TTC549 (cell line): Measurements from ENCODE around the gene RAD54L.
"Not testable (repeated sequence)": the region's sequence is repeated elsewhere in the genome, so short reads cannot be mapped to it uniquely, and the experiment has no call there.

Source experiments
- FAIRE-seq: peaks from 2 replicates; lab custom pipeline; 2012; peaks lifted over from hg19 to GRCh38; lab: Jason Lieb, UNC

RAD54L gene

DNA sequence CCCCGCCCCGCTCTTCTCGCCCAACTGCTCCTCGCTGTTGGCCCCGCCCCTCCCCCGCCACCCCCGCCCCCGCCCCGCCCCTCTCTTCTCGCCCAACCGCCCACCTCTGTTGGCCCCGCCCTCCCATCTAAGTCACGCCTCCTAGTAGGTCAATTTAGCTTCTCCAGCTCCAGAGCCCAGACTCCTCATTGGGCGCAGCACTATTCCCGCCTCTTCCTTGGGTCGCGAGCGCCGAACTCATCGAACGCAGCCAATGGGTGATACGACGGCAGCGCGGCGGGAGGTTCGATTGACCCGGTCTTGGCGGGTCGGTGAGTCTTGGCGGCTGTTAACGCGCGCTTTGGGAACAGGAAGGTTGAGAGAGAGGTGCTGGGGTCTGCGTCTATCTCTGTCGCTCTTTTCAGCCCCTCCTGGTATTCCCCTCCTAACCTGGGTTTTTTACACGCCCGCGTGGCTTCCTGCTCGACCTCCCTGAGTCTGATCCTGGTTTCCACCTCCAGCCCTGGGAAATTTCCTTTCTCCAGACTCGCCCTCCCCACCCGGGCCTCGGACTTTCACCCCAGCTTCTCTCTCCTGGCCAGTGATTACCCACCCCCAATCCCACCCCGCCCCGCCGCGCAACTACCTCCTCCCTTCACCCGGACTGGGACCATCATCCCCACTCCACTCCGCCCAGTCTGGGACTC is at the start of gene RAD54L:
RAD54L (plus strand) TSS at position 328 of the 686 bp plus-strand sequence. CDS start 643 bp downstream, outside the sequence.
- peak; percentile 22 for FAIRE-seq

DNA sequence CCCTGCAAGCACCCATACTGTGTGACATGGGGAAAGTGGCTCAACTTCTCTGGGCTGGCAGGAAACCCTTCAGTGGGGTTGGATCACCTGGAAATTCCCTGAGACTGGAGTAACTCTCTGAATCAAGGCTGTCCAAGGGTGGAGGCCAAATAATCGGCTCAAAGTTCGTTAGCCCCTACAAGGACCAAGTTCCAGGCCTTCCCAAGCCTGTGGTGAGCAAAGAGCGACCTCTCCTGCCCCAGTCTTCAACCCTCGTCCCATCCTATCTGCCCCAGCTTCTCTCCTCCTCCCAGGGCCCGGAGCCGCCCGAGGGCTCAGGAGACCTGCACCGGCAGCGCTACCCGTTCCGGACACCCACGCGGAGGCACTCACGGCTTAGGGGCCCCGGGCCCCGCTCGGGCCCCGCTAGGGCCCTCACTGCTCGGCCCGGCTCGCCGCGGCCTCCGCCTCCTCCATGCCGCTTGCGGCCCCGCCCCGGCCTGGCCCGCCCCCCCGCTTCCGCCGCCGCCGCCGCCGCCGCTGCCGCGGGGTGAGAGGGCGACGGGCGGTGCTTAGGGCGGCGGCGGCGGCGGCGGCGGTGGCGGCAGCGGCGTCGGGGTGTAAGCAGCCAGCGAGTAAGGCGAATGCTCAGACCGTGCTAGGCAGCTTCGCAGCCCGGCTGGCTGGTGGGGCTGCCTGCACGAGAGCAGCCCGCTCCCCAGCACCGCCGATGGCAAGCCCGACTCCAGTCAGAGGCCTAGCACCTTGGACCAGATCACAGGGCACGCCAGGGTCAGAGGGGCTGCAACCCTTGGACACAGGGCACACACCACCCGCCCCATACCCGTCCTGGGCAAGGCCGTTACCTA is 49.4 kb upstream of the RAD54L start, which contains the start of gene POMGNT1:
POMGNT1 (minus strand) TSS at position 471 of the 848 bp plus-strand sequence. CDS start 613 bp downstream, outside the sequence.
- no peak for FAIRE-seq

DNA sequence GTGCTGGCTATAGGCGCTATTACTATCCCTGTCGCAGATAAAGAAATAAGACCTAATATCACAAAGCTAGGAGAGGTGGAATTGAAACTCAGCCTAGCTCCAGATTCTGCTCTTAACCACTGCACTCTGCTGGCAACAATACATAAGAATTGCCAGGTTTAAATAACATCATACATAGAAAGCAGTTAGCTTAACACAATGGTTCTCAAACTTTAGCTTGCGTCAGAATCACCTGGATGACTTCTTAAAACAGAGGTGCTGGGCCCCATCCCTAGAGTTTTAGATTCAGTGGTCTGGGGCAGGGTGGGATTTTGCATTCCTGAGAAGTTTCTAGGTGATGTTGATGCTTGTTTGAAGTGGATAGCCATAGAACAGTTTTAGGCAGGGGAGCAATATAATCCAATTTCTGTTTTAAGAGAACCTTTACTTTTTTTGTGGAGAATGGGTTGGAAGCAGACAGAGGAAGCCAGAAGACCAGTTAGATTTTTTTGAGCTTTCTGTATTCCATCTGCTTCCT is 48.3 kb upstream of the RAD54L start:
- no peak for FAIRE-seq

DNA sequence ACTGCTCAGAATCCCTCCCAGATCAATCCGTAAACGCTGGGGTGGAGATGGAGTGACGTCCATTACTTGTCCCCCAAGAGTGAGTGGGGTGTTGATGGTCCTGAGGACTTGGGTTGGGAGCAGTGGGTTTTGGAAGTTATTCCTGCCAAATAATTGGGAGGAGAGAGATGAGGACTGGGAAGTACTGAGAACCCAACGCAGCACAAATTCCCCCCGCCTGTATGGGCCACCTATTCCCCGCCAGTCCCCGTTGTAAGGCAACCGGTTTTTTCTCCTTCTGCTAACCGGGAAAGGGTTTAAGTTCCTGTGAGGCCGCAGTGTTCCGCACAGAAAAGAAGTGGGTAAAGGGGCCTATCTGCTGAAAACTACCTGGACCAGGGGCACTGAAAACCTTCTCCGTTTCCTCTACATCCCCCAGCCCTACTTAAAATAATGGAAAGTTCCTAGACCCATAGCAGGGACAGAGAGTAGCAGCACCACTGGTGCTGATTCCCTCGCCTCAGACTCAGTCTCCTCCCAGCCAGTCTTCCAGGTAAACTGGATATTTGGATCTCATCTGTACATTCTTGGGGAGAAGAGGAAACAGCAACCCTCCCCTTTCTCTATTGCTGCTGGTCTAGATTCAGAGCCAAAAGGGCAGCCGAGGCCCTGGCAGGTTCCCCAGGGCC is 43.7 kb upstream of the RAD54L start:
- FAIRE-seq = no peak

DNA sequence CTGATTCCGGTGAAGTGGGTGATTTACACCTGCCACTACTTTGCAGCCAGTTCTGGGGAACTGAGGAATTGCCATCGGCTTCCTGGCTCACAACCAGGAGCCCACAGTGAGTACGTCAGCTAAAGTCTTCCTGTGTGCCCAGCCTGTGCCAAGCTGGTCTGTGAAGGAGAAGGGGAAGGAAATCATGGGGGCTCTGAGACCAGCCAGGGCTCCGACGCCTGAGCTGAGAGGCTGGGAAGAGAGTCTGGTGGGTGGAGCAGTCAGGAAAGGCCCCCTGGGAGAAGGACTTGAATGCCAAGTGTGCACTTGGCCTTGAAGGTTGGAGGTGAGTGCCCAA is 43.2 kb upstream of the RAD54L start:
- FAIRE-seq = no peak

DNA sequence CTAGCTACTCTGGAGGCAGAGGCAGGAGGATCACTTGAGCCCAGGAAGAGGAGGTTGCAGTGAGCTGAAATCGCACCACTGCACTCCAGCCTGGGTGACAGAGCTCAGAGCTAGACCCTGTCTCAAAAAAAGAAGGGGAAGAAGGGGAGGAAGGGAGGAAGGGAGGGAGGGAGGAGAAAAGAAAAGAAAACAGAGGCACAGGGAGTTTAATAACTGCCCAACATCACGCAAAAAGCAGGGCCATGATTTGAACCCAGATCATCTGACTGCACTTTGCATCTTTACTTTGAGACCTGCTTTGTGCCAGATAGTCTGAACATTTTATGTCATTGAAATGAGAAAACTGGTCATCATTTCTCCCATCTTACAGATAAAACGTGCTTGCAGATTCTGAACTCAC is 42.4 kb upstream of the RAD54L start:
- no peak for FAIRE-seq

DNA sequence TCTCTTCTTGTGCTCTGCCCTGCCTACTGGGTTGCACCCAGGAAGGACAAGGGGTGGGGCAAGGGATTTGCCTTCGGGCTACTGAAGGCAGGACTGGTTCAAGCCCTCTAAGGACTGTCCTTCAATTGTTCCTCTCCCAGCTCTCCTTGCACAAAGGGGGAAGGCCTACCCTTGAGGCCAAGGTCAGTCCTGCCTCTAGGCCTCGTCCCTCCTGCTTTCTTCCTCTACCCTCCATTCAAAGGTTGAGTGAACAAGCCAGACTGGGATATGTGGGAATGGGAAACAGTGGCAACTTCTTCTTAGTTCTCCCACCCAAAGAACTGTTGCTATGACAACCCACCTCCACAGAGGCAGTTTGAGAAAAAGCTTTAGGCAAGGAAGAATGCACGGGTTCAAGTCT is 41.8 kb upstream of the RAD54L start:
- no peak for FAIRE-seq

DNA sequence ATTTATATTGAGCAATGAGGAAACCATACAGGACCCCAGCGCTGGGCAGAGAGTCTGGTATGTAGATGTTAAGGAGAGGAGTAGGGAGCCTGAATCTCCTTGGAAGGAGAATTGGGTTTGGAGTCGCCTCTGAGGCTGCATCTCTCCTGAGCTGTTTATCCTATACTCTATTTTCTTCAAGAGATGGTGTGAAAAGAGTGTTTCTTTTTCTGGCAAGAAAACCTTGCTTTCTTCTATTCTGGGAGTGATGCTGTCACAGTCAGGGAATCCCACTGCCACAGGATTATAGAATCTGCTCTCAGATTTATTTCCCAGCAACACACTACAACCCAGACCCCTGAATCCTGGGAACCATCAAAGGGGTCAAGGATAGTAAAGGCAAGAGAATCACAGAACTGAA is 41.2 kb upstream of the RAD54L start:
- FAIRE-seq = no peak

DNA sequence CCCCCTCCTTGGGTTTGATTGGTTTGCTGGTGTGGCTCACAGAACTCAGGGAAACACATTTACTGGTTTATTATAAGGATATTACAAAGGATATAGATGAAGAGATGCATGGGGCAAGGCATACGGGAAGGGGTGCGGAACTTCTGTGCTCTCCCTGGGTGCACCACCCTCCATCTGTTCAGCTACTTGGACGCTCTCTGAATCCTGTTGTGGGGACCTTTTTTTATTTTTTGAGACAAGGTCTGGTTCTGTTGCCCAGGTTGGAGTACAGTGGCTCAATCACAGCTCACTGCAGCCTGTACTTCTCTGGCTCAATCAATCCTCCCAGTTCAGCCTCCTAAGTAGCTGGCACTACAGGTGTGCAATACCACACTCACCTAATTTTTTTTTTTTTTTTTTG is 37.0 kb upstream of the RAD54L start:
- no peak for FAIRE-seq

DNA sequence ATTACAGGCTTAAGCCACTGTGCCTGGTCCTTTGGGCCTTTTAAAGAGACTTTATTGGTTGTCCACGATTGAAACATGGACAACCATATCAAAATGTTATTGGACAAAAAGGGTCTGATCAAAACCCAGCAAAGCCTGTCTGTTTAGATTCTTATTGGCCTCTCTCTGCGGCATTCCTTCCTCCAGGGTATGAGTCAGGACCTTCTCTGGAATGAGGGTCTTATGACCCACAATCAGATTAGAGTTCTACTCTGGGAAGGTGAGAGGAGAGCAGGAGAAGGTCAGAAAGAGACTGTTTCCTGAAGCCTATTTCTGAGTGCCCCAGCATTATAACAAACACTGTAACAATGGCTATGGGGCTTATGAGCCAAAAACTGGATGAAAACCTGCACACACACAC is 36.5 kb upstream of the RAD54L start:
- FAIRE-seq = no peak

DNA sequence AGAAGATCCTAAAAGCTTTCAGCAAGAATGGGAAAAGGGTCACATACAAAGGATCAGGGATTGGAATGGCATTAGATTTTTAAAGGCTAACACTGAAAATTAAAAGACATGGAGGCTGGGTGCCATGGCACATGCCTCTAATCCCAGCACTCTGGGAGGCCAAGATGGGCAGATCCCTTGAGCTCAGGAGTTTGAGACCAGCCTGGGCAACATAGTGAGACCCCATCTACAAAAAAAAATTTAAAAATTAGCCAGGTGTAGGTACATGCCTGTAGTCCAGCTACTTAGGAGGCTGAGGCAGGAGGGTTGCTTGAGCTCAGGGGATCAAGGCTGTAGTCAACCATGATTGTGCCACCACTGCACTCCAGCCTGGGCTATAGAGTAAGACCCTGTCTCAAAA is 32.1 kb upstream of the RAD54L start:
- FAIRE-seq = no peak

DNA sequence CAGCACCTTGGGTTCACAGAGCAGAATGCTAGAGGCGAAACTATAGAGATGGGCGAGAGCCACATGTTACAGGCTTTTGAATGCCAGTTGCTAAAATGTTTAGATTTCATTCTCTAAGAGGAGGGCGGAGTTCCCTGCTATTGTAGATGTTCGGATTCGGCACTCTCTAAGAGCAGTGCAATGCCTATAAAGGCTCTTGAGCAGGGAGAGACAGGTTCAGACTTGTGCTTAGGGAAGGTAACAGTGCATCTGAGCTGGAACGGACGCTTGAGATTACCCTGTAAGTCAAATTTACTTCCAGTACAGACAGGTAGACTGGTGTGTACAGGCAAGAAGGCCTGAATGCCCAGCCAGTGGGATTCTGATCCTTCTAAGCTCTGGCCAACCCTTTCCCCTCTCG is 29.1 kb upstream of the RAD54L start:
- no peak for FAIRE-seq

DNA sequence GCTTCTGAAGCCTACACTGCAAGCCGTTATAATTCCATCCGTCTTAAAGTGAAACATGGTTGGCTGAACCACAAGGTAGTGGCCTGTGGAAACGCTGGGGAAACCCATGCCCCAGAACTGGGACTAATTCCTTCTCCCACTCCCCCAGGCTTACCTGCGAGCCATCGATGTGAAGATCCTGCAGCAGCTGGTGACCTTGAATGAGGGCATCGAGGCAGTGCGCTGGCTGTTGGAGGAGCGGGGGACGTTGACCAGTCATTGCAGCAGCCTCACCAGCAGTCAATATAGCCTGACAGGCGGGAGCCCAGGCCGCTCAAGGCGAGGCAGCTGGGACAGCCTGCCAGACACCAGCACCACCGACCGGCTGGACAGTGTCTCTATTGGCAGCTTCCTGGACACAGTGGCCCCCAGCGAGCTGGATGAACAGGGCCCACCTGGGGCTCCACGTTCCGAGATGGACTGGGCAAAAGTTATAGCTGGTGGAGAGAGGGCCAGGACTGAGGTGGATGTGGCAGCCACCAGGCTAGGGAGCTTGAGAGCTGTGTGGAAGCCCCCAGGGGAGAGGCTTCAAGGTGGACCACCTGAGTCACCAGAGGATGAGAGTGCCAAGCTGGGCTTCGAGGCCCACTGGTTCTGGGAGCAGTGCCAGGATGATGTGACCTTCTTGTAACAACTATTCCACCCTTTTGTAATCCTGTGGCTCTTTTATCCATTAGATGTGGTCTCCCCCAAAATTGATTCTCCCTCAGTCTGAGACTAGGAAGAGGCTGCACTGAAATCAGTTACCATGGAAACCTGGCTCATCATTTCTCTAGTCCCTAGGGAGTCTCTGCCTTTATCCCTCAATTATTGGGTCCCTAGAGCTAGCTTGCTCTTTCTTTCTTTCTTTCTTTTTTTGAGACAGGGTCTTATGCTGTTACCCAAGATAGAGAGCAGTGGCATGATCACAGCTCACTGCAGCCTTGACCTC is 27.7 kb upstream of the RAD54L start:
- no peak for FAIRE-seq

DNA sequence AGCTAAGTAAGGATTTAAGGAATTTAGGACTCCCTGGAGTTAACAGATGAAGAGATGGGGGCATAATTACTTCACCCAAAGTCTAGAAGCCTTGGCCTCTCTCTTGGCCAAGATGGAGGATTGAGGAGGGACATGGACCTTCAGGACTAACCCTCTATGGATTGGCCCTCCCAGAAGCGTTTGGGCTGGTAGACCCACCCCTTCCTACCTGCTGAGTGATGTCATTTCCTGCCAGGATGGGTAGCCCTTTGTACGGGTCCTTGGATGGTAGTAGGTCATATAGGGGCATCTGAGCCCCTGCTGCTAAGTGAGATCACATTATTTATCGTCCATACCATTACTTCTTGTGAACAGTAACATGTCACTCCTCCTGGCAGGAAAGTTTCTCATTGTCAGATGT is 26.8 kb upstream of the RAD54L start:
- no peak for FAIRE-seq

DNA sequence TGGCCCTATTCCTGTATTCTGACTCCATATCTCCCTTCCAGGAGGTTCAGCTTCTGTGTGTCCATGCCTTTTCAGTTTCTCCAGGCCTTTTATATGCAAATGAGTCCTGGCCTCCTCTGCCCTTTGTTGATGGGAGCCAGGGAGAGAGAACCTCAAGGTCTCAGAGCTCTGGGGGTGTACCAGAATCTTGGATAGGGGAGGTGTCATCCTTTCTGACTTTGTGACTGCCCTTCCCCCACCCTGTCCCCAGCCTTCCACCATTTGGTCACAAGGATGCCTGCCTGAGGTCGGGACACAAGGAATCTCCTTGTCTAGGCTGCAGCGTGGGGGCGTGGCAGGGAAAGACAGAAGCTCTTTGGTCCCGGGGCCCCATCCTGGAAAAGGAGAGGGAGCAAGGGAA is 25.8 kb upstream of the RAD54L start:
- FAIRE-seq = no peak

DNA sequence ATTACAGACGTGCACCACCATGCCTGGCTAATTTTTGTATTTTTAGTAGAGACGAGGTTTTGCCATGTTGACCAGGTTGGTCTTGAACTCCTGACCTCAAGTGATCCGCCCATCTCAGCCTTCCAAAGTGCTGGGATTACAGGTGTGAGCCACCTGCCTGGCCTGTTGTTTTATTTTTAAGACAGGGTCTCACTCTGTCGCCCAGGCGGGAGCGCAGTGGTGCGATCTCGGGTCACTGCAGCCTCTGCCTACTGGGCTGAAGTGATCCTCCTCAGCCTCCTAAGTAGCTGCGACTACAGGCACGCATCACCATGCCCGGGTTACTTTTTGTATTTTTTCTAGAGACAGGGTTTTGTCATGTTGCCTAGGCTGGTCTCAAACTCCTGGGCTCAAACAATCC is 24.5 kb upstream of the RAD54L start:
- FAIRE-seq = not testable (repeated sequence)

DNA sequence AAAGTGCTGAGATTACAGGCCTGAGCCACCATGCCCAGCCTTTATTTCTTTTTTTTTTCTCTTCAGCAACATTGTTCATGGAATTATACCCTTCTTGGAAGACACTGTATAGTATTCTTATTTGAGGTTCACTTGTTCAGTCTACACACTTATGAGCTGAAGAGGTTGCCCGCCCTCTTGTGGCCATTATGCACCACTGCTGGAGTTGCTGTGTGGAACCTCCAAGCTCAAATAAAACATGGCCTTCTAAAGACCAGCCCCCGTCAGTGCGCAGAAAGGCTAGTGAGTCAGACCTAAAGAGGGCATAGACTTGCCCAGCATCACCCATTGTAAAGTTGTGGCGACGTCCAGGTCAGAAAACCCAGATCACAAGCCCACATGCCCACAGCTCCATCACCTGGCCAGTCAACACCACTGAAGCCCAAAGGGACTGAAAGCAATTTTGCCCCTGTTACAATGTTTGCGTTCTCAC is 24.1 kb upstream of the RAD54L start:
- peak; percentile 81 for FAIRE-seq

DNA sequence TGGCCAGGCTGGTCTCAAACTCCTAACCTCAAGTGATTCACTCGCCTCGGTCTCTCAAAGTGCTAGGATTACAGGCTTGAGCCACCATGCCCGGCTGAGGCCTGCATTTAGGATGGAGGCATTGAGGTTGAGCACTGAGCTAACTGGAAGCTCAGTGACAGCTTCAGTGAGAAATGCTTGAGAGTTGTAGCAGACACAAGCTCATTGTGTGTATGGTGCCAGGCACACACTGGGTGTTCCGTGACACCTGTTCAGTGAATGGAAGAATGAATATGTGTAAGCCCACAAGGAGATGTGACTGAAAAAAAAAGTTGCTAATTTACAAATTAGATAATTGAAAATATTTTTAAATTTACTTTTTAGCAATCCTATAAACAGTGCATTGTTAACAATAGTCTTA is 22.6 kb upstream of the RAD54L start:
- no peak for FAIRE-seq

DNA sequence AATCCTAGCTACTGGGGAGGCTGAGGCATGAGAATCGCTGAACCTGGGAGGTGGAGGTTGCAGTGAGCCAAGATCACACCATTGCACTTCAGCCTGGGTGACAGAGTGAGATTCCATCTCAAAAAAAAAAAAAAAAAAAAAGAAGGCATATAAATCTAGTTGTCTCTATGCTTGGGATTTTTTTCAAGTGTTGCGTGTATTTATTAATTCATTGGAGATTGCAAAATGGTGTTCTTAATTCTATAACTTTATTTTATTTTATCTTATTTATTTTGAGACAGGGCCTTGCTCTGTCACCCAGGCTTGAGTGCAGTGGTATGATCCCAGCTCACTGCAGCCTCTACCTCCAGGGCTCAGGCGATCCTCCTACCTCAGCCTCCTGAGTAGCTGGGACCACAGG is 16.3 kb upstream of the RAD54L start:
- FAIRE-seq = not testable (repeated sequence)

DNA sequence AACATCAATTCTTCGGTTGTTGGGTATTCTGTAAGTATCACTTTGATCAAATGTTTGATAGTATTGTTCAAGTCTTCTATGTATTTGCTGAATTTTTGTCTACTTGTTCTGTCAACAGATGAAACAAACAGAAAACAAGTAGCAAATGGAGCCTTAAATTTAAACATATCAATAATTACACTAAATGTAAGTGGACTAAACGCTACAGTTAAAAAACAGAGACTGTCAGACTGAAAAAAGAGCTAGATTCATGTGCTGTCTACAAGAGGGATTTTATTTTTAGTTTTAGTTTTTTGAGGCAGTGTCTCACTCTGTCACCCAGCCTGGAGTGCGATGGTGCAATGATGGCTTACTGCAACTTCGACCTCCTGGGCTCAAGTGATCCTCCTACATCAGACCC is 10.7 kb upstream of the RAD54L start:
- FAIRE-seq = no peak

DNA sequence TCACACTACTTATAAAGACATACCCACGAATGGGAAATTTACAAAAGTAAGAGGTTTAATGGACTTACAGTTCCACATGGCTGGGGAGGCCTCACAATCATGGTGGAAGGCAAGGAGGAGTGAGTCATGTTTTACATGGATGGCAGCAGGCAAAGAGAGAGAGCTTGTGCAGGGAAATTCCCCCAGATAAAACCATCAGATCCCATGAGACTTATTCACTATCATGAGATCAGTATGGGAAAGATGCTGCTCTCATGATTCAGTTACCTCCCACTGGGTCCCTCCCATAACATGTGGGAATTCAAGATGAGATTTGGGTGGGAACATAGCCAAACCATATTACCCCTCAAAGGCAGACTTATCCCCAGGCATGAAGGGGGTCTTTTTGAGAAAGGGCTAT is 8.7 kb upstream of the RAD54L start:
- not testable (repeated sequence) for FAIRE-seq

DNA sequence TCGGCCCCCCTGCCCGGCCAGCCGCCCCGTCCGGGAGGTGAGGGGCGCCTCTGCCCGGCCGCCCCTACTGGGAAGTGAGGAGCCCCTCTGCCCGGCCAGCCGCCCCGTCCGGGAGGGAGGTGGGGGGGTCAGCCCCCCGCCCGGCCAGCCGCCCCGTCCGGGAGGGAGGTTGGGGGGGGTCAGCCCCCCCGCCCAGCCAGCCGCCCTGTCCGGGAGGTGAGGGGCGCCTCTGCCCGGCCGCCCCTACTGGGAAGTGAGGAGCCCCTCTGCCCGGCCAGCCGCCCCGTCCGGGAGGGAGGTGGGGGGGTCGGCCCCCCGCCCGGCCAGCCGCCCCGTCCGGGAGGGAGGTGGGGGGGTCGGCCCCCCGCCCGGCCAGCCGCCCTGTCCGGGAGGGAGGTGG is 5.8 kb upstream of the RAD54L start:
- FAIRE-seq = not testable (repeated sequence)
